Measurements from ENCODE around the gene GDA. TPM values are rescaled to one million over a fixed set of nuclear protein-coding genes. Genes with fewer than 3 reads are reported as not detected.

The GDA gene
- total and polyA plus RNA-seq, 4 donors, result 0.37 to 24.4 (median 19.5) TPM

GRCh38 chr9:72256931-72257330, 107.7 kb downstream of the GDA start:
- TF ChIP-seq FOXA2 (IDR thresholded peaks at IDR 0.05), result no peak
- TF ChIP-seq RAD21 (IDR thresholded peaks at IDR 0.05), result no peak
- TF ChIP-seq NR2F2 (IDR thresholded peaks at IDR 0.05), result no peak
- no peak for TF ChIP-seq YY1 (IDR thresholded peaks at IDR 0.05)
- no peak for TF ChIP-seq JUND (IDR thresholded peaks at IDR 0.05)
- TF ChIP-seq ZBTB33 (IDR thresholded peaks at IDR 0.05), result no peak
- no peak for TF ChIP-seq REST (IDR thresholded peaks at IDR 0.05)
- no peak for TF ChIP-seq MAX (IDR thresholded peaks at IDR 0.05)
- no peak for TF ChIP-seq FOXA1 (IDR thresholded peaks at IDR 0.05)
- no peak for TF ChIP-seq HNF4A (conservative IDR thresholded peaks at IDR 0.05)
- no peak for TF ChIP-seq HNF4G (IDR thresholded peaks at IDR 0.05)
- no peak for TF ChIP-seq GABPA (IDR thresholded peaks at IDR 0.05 in 1 of 2, conservative IDR thresholded peaks at IDR 0.05 in 1 of 2)
- TF ChIP-seq RXRA (IDR thresholded peaks at IDR 0.05), result no peak
- no peak for DNase-seq (ENCODE audit: low spot score)
- 92% methylated on average over 6 of the region's 6 CpGs for WGBS

GRCh38 chr9:72257814-72258213, 108.6 kb downstream of the GDA start:
- WGBS, result 82% methylated on average over 3 of the region's 3 CpGs
- H3K4me1 ChIP-seq (ENCODE audit: control insufficient read depth in 4 of 4, insufficient read depth in 4 of 4, low read length in 3 of 4), result no peaks in the 10 kb centered on the region
- no peak for DNase-seq (ENCODE audit: low spot score)
- peaks cover 0 to 6% (median 3%) of the 10 kb centered on the region in 4 donors for H3K36me3 ChIP-seq (ENCODE audit: control insufficient read depth in 4 of 4, insufficient read depth in 3 of 4, low read depth in 1 of 4, low read length in 3 of 4)
- no peaks in the 10 kb centered on the region for H3K9me3 ChIP-seq (ENCODE audit: control insufficient read depth in 4 of 4, low read length in 3 of 4)
- H3K4me3 ChIP-seq (ENCODE audit: low read depth in 1 of 3, low read length in 3 of 3), result no peak overlapping the region
- no peak overlapping the region for H3K27ac ChIP-seq (ENCODE audit: low read depth in 1 of 2, low read length in 2 of 2)
- no peaks in the 10 kb centered on the region for H3K27me3 ChIP-seq (ENCODE audit: control insufficient read depth in 4 of 4, insufficient read depth in 4 of 4, low read length in 3 of 4)
- no peak for TF ChIP-seq YY1 (IDR thresholded peaks at IDR 0.05)
- no peak for TF ChIP-seq CTCF (IDR thresholded peaks at IDR 0.05; ENCODE audit: low read depth, low read length, missing input control)
- no peak for TF ChIP-seq NR2F2 (IDR thresholded peaks at IDR 0.05)
- TF ChIP-seq EGR1 (IDR thresholded peaks at IDR 0.05; ENCODE audit: low read depth in 2 of 2), result no peak
- no peak for TF ChIP-seq FOXA2 (IDR thresholded peaks at IDR 0.05)
- no peak for TF ChIP-seq ZBTB33 (IDR thresholded peaks at IDR 0.05)
- no peak for TF ChIP-seq GABPA (IDR thresholded peaks at IDR 0.05 in 1 of 2, conservative IDR thresholded peaks at IDR 0.05 in 1 of 2)
- no peak for TF ChIP-seq HNF4A (conservative IDR thresholded peaks at IDR 0.05)
- TF ChIP-seq FOXA1 (IDR thresholded peaks at IDR 0.05), result no peak
- TF ChIP-seq RXRA (IDR thresholded peaks at IDR 0.05), result no peak
- no peak for TF ChIP-seq REST (IDR thresholded peaks at IDR 0.05)
- no peak for TF ChIP-seq MAX (IDR thresholded peaks at IDR 0.05)
- TF ChIP-seq HNF4G (IDR thresholded peaks at IDR 0.05), result no peak
- no peak for TF ChIP-seq RAD21 (IDR thresholded peaks at IDR 0.05)
- no peak for TF ChIP-seq SP1 (IDR thresholded peaks at IDR 0.05)
- no peak overlapping the region for H3K9ac ChIP-seq (ENCODE audit: low read depth in 1 of 2, low read length in 2 of 2)

More at GRCh38 chr9:72256931-72257330, 107.7 kb downstream of the GDA start:
- H3K4me1 ChIP-seq (ENCODE audit: control insufficient read depth in 4 of 4, insufficient read depth in 4 of 4, low read length in 3 of 4), result no peaks in the 10 kb centered on the region
- peaks cover 0 to 10% (median 3%) of the 10 kb centered on the region in 4 donors for H3K36me3 ChIP-seq (ENCODE audit: control insufficient read depth in 4 of 4, insufficient read depth in 3 of 4, low read depth in 1 of 4, low read length in 3 of 4)
- H3K9me3 ChIP-seq (ENCODE audit: control insufficient read depth in 4 of 4, low read length in 3 of 4), result no peaks in the 10 kb centered on the region
- H3K4me3 ChIP-seq (ENCODE audit: low read depth in 1 of 3, low read length in 3 of 3), result no peak overlapping the region
- H3K27ac ChIP-seq (ENCODE audit: low read depth in 1 of 2, low read length in 2 of 2), result no peak overlapping the region
- H3K9ac ChIP-seq (ENCODE audit: low read depth in 1 of 2, low read length in 2 of 2), result no peak overlapping the region
- no peaks in the 10 kb centered on the region for H3K27me3 ChIP-seq (ENCODE audit: control insufficient read depth in 4 of 4, insufficient read depth in 4 of 4, low read length in 3 of 4)
